HuH-7 (cell line): ENCODE measurements around the gene AP4S1.
"Not testable (repeated sequence)": the region's sequence is repeated elsewhere in the genome, so short reads cannot be mapped to it uniquely, and the experiment has no call there.

ENCODE experiments used
- DNase-seq: peaks from one replicate; pipeline ENCODE4 v3.0.0; 2011; ENCODE audit warnings: low spot score

AP4S1 gene

DNA sequence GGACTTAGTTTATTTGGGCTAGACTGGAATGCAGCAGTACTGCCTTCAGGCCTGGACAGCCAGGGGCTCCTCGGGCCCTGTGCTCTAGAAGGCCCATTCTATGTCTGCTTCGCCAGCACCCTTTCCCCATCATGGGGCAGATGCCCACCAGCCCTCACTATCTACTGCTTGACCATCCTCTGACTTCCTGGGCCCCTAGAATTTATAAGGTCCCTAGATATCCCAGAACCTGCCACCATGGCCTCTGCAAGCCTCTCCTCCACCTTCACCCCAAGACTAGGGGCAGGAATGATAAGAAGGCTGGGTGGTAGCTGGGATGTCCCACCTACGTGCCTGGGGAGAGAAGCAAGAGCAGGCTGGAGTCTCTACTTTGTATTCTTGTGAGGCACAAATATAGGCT, 59.6 kb downstream of the AP4S1 start:
- DNase-seq: no peak

DNA sequence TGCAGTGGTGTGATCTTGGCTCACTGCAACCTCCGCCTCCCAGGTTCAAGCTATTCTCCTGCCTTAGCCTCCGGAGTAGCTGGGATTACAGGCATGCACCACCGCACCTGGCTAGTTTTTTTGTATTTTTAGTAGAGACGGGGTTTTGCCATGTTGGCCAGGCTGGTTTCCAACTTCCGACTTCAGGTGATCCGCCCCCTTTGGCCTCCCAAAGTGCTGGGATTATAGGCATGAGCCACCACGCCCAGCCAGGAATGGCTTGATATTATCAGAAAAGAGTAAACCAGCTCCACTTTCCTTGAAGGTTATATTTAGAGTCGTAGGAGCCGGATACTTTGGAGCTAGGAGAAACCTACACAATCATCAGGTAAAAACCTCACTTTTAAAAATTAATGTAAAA, 61.0 kb downstream of the AP4S1 start:
- not testable (repeated sequence) for DNase-seq

DNA sequence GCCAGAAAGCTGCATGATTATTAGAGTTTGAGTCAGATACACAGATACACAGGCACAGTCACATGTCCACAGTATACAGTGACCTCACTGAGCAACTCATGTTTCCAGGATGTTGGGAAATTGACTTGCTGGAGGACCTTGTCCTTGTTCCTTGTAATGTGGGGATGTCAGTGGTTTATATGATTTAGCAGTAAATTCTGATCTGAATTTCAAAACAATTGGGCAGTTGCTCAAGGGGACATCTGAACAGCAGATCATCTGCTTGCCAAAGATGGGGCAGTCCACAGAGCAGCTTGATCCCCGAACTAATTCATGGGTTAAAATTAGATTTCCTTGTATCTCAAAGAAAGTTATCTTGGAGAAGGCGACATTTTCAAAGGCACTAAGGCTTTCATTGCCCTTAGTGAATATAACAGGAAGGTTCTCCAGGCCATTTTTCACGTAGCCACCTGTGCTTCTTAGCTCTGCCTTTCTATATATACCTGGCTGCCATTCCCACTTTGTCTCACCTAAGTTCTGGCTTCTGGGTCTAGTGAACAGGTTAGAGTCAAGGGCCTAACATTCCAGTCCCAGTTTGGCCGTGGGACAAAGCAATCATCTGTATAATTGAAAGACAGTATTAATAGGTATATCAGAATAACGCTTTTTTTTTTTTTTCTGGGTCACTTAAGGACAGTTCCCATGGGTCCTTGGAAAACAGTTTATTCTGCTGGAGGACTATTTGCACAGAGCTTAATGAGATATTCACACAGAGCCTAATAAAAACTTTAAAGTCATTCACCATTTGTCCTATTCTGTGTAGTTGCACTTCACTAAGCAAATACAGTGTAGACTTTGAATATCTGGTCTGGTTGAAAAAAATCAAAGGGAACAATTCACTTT, 65.7 kb downstream of the AP4S1 start:
- peak; percentile 78 for DNase-seq

DNA sequence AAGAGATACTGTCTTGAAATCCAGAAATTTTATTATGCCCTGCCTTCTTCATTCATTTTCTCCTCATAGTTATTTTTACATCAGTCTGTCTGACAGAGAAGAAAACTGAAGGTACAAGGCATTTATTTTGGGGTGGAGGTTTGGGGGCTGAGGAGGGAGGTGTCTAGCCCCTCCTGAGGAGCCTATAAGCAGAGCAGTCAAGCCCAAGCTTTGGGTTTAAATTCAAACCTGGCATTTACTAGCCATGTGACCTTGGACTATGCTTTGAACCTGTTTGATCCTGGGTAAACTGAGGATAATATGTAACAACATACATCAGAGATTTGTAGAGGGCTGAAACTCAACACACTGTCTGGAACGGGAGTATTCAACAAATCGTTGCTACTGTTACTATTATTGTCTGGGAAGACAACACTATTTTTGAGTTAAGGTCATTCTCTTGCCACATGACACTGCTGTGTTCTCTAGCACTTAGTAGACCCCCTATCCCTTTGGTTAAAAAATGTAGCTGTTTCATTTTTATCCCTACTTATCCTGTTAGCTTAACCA, 66.8 kb downstream of the AP4S1 start:
- DNase-seq: no peak

DNA sequence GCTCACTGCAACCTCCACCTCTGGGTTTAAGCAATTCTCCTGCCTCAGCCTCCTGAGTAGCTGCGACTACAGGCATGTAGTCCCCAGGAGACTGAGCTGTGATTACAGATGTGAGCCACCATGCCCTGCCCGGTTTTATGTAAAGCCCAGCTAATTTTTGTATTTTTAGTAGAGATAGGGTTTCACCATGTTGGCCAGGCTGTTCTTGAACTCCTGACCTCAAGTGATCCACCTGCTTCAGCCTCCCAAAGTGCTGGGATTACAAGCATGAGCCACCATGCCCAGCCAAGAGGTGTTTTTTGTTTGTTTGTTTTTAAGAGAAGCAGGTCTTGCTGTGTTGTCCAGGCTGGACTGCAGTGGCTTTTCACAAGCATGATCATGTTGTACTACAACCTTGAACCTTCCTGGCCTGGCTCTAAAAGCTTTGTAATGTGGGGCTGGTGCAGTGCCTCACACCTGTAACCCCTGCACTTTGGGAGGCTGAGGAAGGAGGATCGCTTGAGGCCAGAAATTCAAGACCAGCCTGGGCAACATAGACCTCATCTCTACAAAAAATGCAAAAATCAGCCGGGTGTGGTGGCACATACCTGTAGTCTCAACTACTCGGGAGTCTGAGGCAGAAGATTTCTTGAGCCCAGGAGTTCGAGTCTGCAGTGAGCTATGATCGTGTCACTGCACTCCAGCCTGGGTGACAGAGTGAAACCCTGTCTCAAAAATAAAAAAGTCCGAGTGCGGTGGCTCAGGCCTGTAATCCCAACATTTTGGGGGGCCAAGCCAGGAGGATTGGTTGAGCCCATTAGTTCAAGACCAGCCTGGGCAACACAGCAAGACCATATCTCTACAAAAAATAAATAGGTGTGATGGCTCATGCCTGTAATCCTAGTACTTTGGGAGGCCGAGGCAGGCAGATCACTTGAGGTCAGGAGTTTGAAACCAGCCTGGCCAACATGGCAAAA, 68.7 kb downstream of the AP4S1 start:
- not testable (repeated sequence) for DNase-seq

DNA sequence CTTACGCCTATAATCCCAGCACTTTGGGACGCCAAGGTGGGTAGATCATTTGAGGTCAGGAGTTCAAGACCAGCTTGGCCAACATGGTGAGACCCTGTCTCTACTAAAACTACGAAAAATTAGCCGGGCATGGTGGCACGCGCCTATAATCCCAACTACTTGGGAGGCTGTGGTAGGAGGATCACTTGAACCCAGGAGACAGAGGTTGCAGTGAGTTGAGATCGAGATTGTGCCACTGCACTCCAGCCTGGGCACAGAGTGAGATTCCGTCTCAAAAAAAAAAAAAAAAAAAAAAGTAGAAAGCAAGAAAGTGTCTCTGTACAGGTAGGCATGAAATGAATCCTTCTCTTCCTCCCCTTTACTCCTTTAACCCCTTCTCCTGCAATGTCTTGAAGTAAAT, 70.4 kb downstream of the AP4S1 start:
- DNase-seq: not testable (repeated sequence)

DNA sequence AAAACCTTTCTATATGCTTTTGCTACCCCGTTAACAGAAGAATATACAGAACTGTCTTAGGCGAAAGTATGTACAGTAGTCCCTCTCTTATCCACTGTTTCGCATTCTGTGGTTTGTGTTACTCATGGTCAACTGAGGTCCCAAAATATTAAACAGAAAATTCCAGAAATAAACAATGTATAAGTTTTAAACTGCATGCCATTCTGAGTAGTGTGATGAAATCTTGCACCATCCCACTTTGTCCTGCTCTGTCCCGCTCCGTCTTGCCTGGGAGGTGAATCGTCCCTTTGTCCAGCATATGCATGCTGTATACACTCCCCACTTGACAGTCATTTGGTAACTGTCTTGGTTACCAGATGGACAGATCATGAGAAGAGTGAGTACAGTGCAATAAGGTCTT, 70.8 kb downstream of the AP4S1 start:
- no peak for DNase-seq

DNA sequence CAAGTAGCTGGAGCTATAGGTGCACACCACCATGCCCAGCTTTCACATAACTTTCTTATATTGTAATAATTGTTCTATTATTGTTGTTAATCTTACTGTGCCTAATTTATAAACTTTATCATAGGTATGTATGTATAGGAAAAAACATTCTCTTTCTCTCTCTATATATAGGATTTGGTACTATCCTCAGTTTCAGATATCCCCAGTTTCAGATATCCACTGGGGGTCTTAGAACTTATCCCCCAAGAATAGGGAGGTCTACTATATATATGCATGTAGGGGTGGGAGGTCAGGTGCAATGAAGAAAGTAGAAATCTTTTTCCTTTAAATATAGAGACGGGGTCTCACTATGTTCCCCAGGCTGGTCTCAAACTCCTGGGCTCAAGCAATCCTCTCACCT, 71.6 kb downstream of the AP4S1 start:
- no peak for DNase-seq

DNA sequence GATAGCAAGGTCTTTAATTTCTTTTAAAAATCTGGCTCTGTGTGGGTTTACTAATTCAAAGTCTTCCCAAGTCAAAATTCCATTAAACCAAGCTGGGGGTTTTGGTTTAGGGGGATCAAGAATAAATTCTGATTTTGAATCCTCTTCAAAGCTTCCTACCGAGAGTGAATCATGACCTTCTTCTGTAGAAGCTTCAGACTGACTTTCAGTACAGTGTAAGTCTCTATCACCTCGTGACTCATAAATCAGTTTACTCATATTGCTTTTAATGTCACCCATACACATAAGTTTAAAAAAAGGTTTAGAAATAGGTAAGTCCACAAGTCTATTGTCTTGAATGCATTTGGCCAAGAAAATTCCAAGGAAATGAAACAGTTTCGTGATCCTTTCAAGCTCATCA, 81.3 kb downstream of the AP4S1 start:
- no peak for DNase-seq

DNA sequence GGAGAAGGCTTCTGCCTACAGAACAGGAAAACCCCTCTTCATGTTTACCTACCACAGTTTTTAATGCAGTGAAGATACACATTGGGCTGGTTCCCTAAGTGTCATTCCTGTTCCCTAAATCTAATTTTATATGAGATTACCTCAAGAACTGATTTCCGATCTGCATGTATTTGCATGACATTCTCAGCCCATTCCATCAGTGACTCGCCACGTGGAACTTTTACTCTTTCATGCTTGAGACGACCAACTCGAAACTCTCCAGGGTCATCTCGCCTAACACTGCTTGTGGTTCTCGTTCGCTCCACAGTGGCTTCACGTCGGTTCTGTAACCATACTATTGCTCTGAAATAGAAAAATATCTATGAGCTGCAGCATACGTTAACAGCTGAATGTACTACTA, 83.8 kb downstream of the AP4S1 start:
- no peak for DNase-seq

DNA sequence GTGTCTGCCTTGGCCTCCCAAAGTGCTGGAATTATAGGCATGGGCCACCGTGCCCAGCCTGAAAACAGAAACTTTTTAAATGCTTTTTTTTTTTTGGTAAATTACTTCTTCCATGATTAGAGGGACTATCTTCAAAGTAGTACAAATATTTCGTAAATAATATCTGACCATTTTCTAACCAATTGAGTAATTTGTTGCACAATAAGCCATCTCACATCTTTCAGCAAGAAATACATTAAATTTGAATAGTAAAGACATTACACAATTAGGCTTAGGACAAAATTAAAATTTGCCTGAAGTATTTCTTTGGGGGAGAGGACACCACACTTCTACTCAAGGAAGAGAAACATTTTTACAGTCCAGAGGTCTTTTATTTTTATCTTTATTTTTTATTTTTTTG, 85.4 kb downstream of the AP4S1 start:
- DNase-seq: no peak

DNA sequence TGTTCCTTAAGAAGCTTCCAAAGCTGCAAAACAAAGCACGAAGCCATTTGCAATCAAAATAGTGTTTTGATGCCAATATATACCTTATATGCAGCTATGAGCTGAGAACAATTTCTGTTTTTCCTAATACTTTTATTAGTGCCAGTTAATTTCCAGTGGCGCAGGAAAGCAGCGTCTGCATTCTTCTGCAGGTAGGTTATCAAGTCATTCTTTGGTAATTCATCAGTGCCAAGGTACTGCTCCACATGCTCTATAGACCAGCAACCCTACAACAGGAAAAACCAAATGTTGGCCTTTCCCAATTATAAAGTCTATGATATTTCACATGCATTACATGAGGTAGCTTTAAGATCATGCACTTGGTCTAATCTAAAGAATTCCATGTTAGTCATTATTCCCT, 88.3 kb downstream of the AP4S1 start:
- no peak for DNase-seq

DNA sequence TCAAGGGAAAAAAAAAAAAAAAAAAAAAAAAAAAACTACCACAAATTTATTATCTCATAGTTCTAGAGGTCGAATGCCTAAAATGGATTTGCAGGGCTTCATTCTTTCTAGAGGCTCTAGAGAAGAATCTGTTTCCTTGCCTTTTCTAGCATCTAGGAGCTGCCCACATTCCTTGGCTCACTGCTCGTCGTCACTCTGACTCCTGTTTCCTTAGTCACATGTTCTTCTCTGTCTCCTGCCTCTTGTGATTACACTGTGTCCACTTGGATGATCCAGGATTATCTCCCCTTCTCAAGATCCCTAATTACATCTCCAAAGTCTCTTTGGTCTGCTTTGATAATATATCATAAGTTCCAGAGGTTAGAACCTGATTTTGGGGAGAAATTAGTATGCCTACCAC, 93.4 kb downstream of the AP4S1 start:
- DNase-seq: no peak

DNA sequence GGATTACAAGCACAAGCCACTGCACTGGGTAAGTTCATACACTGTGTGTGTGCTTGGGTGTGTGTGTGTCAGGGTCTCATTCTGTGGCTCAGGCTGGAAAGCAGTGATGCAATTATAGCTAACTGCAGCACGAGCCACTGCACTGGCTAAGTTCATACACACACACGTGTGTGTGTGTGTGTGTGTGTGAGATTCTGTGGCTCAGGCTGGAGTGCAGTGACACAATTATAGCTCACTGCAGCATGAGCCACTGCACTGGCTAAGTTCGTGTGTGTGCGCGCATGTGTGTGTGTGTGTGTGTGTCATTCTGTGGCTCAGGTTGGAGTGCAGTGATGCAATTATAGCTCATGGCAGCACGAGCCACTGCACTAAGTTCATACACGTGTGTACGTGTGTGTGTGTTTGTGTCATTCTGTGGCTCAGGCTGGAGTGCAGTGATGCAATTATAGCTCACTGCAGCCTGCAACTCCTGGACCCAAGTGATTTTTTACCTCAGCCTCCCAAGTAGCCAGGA, 96.7 kb downstream of the AP4S1 start:
- no peak for DNase-seq

DNA sequence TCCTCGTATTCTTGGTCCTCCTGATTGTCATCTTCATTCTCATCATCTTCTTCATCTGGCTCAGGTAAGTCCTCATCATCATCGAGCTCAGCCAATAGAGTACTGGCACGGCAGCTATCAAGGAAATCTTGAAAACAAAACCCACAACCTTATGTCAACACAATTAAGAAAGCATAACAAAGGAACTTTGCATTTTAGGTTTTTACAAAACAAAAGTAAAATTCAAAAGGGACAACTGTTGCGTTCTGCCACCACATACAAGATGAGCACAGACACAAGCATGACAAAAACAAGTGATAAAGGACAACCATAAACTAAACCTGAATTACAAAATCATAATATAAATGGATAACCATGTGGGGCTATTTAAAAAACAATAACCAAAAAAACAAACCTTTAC, 97.5 kb downstream of the AP4S1 start:
- DNase-seq: no peak

DNA sequence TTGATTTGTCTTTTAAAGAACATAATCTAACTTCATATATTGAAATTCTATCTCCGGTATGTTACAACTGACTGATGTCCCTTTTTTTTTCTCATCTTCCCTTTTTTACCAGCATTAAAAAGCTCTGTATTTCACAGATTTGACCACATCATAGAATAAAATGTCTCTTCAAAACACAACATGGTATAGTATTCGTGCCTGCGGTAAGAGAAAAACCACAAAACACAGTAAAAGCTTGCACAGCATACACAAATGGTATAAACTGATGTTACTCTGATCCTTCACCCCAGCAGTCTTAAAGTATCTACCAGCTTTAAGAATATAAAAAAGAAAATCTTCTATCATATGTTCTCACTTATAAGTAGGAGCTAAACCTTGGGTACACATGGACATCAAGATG, 98.7 kb downstream of the AP4S1 start:
- no peak for DNase-seq

DNA sequence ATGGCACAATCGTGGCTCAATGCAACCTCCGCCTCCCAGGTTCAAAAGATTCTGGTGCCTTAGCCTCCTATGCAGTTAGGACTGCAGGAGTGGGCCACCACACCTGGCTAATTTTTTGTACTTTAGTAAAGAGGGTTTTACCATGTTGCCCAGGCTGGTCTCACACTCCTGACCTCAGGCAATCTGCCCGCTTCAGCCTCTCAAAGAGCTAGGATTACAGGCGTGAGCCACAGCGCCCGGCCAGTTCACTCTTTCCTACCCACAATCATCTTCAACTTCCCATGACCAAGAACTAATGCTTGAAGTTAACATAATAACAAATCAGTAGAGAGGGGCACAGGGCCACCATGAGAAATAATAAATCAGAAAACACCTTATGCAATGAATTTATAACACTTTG, 99.8 kb downstream of the AP4S1 start:
- no peak for DNase-seq

DNA sequence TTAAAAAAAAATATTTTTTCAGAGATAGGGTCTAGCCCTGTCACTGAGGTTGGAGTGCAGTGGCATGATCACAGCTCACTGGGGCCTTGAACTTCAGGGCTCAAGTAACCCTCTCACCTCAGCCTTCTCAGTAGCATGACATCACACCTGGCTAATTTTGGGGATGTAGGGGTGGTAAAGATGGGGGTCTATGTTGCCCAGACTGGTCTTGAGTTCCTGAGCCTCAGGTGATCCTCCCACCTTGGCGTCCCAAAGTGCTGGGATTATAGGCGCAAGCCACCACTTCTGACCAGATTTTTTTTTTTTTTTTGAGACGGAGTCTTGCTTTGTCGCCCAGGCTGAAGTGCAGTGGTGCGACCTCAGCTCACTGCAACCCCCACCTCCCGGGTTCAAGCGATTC, 101.2 kb downstream of the AP4S1 start:
- no peak for DNase-seq

DNA sequence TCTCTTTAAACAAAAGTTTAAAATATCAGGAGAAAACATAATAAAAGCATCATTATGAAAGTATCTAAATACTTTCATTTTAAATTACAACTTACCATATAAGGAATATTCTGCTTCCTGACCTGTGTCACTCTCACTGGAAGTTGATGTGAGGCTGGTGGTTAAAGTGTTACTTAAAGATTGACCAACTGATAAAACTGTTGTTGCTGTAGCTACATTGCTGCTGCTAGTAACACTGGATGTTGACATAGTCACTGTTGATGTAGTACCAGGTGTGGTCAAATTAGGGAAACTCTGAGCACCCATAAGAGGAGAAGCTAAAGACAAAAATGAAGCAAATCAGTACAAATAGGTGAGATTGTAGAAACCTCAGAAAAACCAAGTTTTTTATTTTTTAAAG, 102.2 kb downstream of the AP4S1 start:
- DNase-seq: peak; percentile 88

DNA sequence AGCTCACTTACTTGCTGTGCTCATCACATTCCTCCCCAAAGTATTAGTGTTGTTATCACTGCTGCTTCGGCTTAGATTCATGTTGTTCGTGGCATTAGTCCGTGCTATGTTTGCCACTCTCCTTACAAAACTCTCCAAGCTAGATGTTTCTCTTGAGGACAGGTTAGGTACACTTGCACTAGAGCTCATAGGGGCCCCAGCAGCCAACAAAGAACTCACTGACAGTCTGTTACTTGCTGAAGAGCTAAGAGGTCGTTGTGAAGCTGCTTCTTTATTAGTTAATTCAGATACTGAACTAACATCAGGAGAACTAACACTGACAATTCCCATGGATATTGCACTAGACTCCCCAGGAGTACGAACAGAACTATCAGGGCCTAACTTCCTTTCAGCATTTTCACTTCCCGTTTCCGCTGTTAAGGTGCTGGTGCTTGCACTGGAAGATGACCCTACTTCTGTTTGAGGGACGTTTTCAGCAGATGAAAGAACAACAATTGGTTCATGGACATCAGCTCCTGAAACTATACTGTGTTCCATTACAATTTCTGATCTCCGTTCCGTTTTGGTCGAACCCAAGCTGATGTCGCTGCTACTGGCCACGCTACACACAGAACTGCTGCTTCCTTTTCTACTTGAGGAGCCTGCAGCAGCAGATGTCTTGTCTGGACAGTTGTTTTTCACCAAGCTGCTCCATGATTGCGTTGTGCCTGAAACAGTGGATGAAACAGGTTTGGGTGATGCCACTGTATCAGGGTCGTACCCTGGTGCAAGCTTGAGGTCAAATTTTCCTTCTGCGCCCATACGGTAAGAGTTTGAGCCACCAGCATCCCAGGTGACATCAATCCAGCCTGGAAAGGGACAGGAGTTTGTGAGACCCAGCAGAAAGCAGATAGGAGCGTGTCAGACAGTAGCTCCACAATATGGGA, 103.4 kb downstream of the AP4S1 start:
- DNase-seq: no peak

DNA sequence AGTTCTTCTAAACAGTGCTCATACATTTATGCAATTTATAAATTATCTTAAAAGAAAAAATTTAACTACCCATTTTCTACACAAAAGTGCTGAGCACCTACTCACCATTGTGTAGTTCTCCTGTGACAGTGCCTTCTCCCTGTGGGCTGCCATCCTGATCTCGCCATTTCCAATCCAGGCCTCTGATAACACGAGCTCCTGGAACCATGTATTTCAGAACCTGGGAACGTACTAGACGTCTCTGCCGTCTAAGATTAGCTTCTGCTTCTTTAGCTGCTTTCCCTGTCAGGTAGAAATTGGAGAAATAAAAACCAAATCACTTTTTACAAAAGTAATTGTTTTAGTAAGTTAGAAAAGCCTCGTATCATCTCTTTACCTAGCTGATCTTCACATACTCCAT, 107.7 kb downstream of the AP4S1 start:
- DNase-seq: no peak
